ENCODE measurements around the gene DLX4.

Gene DLX4

DNA sequence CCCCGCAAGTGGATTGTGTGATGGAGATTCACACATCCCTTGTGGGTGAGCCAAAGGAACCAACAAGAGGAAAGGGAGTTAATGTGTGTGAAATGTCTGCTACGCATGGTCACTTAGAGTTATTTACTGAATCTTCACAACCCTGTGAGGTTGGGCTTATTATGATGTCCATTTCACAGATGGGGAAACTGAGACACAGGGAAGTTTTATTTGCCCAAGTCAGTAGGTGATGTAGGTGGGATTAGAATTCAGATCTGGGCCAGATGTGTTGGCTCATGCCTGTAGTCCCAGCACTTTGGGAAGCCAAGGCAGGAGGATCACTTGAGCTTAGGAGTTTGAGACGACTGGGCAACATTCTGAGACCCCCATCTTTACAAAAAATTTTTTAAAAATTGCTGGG, 11.6 kb upstream of the DLX4 start:
- H3K9me3 ChIP-seq, result no peaks in the 10 kb centered on the region
- no peak overlapping the region for H3K4me2 ChIP-seq
- peaks cover under 1% of the 10 kb centered on the region; the same call in 1 of the 2 replicates for H4K20me1 ChIP-seq
- no peak for TF ChIP-seq Cebpa-rat (IDR thresholded peaks at IDR 0.05)
- no peaks in the 10 kb centered on the region for H3K36me3 ChIP-seq
- H3K27ac ChIP-seq, result no peak overlapping the region
- H3K9ac ChIP-seq, result no peak overlapping the region
- H3K4me3 ChIP-seq, result no peak overlapping the region
- H3K27me3 ChIP-seq, result peaks cover 18% of the 10 kb centered on the region
- peaks cover 15% of the 10 kb centered on the region for H3K4me1 ChIP-seq

GRCh38 chr17:49958723-49959122, 10.3 kb upstream of the DLX4 start:
- no peak overlapping the region for H3K9ac ChIP-seq
- H4K20me1 ChIP-seq, result peaks cover 9% of the 10 kb centered on the region; the same call in 1 of the 2 replicates
- no peak overlapping the region for H3K4me3 ChIP-seq
- peaks cover 31% of the 10 kb centered on the region for H3K27me3 ChIP-seq
- H3K4me1 ChIP-seq, result peaks cover 4% of the 10 kb centered on the region; the same call in 1 of the 2 replicates
- H3K36me3 ChIP-seq, result no peaks in the 10 kb centered on the region
- H3K4me2 ChIP-seq, result no peak overlapping the region
- no peak for TF ChIP-seq Cebpa-rat (IDR thresholded peaks at IDR 0.05)
- H3K27ac ChIP-seq, result no peak overlapping the region
- H3K9me3 ChIP-seq, result no peaks in the 10 kb centered on the region

GRCh38 chr17:49959183-49959935, 9.6 kb upstream of the DLX4 start:
- no peaks in the 10 kb centered on the region for H3K36me3 ChIP-seq
- no peak overlapping the region for H3K9ac ChIP-seq
- no peak overlapping the region for H3K4me2 ChIP-seq
- H3K4me3 ChIP-seq, result no peak overlapping the region
- H4K20me1 ChIP-seq, result peaks cover 15% of the 10 kb centered on the region; the same call in 1 of the 2 replicates
- H3K27ac ChIP-seq, result no peak overlapping the region
- H3K27me3 ChIP-seq, result peaks cover 38% of the 10 kb centered on the region
- TF ChIP-seq Cebpa-rat (IDR thresholded peaks at IDR 0.05), result no peak
- peaks cover 4% of the 10 kb centered on the region; the same call in 1 of the 2 replicates for H3K4me1 ChIP-seq
- H3K9me3 ChIP-seq, result peaks cover under 1% of the 10 kb centered on the region; the same call in 1 of the 2 replicates

- no peaks in the 10 kb centered on the region for H3K36me3 ChIP-seq
- H3K4me2 ChIP-seq, result no peak overlapping the region
- no peak overlapping the region for H3K4me3 ChIP-seq
- peaks cover 27% of the 10 kb centered on the region for H3K9me3 ChIP-seq
- peaks cover 48% of the 10 kb centered on the region; the same call in 1 of the 2 replicates for H4K20me1 ChIP-seq
- peaks cover 72% of the 10 kb centered on the region for H3K27me3 ChIP-seq
- H3K4me1 ChIP-seq, result peaks cover 4% of the 10 kb centered on the region; the same call in 1 of the 2 replicates
- no peak overlapping the region for H3K27ac ChIP-seq
- TF ChIP-seq Cebpa-rat (IDR thresholded peaks at IDR 0.05), result no peak
- no peak overlapping the region for H3K9ac ChIP-seq
Observed at GRCh38 chr17:49962599-49963308, 6.2 kb upstream of the DLX4 start.

- Histone ChIP-seq H3K9me3 (peaks cover 27% of the 10 kb centered on the region), H4K20me1 (peaks cover 48% of the 10 kb centered on the region; the same call in 1 of the 2 replicates), H3K27ac (no peak overlapping the region), H3K36me3 (no peaks in the 10 kb centered on the region), H3K9ac (no peak overlapping the region), H3K4me2 (no peak overlapping the region), H3K27me3 (peaks cover 77% of the 10 kb centered on the region), H3K4me3 (no peak overlapping the region), H3K4me1 (peaks cover 6% of the 10 kb centered on the region)
- TF ChIP-seq Cebpa-rat (IDR thresholded peaks at IDR 0.05), result no peak
Observed at GRCh38 chr17:49963309-49963625, 5.7 kb upstream of the DLX4 start.

- Histone ChIP-seq H3K9me3 (peaks cover 27% of the 10 kb centered on the region), H3K4me3 (no peak overlapping the region), H4K20me1 (peaks cover 48% of the 10 kb centered on the region; the same call in 1 of the 2 replicates), H3K36me3 (no peaks in the 10 kb centered on the region), H3K4me2 (no peak overlapping the region), H3K4me1 (peaks cover 11% of the 10 kb centered on the region), H3K27ac (no peak overlapping the region), H3K9ac (no peak overlapping the region), H3K27me3 (peaks cover 82% of the 10 kb centered on the region)
- no peak for TF ChIP-seq Cebpa-rat (IDR thresholded peaks at IDR 0.05)
Observed at GRCh38 chr17:49963626-49964302, 5.2 kb upstream of the DLX4 start.

- Histone ChIP-seq H3K4me1 (peaks cover 14% of the 10 kb centered on the region), H3K4me3 (no peak overlapping the region), H3K4me2 (no peak overlapping the region), H4K20me1 (peaks cover 51% of the 10 kb centered on the region; the same call in 1 of the 2 replicates), H3K9ac (no peak overlapping the region), H3K9me3 (peaks cover 27% of the 10 kb centered on the region), H3K27me3 (peaks cover 87% of the 10 kb centered on the region), H3K36me3 (no peaks in the 10 kb centered on the region), H3K27ac (no peak overlapping the region)
- TF ChIP-seq Cebpa-rat (IDR thresholded peaks at IDR 0.05), result no peak
Observed at GRCh38 chr17:49964303-49964768, 4.7 kb upstream of the DLX4 start.

DNA sequence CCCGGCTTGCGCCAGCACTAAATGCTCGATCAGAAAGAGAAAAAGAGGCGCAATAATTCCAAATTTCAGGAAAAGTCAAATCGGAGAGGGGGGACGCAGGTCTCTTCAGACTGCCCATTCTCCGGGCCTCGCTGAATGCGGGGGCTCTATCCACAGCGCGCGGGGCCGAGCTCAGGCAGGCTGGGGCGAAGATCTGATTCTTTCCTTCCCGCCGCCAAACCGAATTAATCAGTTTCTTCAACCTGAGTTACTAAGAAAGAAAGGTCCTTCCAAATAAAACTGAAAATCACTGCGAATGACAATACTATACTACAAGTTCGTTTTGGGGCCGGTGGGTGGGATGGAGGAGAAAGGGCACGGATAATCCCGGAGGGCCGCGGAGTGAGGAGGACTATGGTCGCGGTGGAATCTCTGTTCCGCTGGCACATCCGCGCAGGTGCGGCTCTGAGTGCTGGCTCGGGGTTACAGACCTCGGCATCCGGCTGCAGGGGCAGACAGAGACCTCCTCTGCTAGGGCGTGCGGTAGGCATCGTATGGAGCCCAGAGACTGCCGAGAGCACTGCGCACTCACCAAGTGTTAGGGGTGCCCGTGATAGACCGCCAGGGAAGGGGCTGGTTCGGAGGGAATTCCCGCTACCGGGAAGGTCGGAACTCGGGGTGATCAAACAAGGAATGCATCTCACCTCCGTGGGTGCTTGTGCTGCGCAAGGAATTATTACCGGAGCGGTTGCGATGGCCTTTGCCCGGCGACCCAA, 4.0 kb upstream of the DLX4 start:
- TF ChIP-seq Cebpa-rat (IDR thresholded peaks at IDR 0.05), result no peak
- H3K4me2 ChIP-seq, result no peak overlapping the region
- H4K20me1 ChIP-seq, result peaks cover 53% of the 10 kb centered on the region
- H3K27ac ChIP-seq, result no peak overlapping the region
- no peak overlapping the region for H3K9ac ChIP-seq
- H3K36me3 ChIP-seq, result no peaks in the 10 kb centered on the region
- no peak overlapping the region for H3K4me3 ChIP-seq
- H3K27me3 ChIP-seq, result peaks cover 94% of the 10 kb centered on the region
- peaks cover 27% of the 10 kb centered on the region for H3K9me3 ChIP-seq
- H3K4me1 ChIP-seq, result peaks cover 15% of the 10 kb centered on the region

GRCh38 chr17:49965524-49965909, 3.5 kb upstream of the DLX4 start:
- H3K9ac ChIP-seq, result no peak overlapping the region
- no peak overlapping the region for H3K4me3 ChIP-seq
- H3K27me3 ChIP-seq, result peaks cover 99% of the 10 kb centered on the region
- H3K9me3 ChIP-seq, result peaks cover 27% of the 10 kb centered on the region
- H3K36me3 ChIP-seq, result no peaks in the 10 kb centered on the region
- H4K20me1 ChIP-seq, result peaks cover 59% of the 10 kb centered on the region
- TF ChIP-seq Cebpa-rat (IDR thresholded peaks at IDR 0.05), result no peak
- peaks cover 15% of the 10 kb centered on the region for H3K4me1 ChIP-seq
- H3K4me2 ChIP-seq, result no peak overlapping the region
- H3K27ac ChIP-seq, result no peak overlapping the region

All from BLaER1 (cell line).